H9 (cell line): ENCODE results near the gene KRT36. TPM values are rescaled to one million over a fixed set of nuclear protein-coding genes. Genes with fewer than 3 reads are reported as not detected.

Source experiments
- DNase-seq: peaks from one replicate; pipeline ENCODE4 v3.0.0-alpha.2; 2017
- H2AFZ ChIP-seq: one replicate; pipeline ENCODE4 v1.6.1; 2013; ENCODE audit warnings: mild to moderate bottlenecking, low read length, control low read depth, moderate library complexity
- H2AK5ac ChIP-seq: 2 replicates; pipeline ENCODE4 v1.6.1; 2013; ENCODE audit warnings: low read length, control low read depth, mixed read lengths; ENCODE audit not compliant: insufficient read length
- H2BK120ac ChIP-seq: one replicate; pipeline ENCODE4 v1.6.1; 2013; ENCODE audit warnings: low read depth, mild to moderate bottlenecking, low read length, control low read depth, inconsistent platforms; ENCODE audit not compliant: poor library complexity, severe bottlenecking
- H2BK12ac ChIP-seq: 2 replicates; pipeline ENCODE4 v1.6.1; 2013; ENCODE audit warnings: low read length, control low read depth, mixed read lengths, low read depth; ENCODE audit not compliant: insufficient read length
- H2BK15ac ChIP-seq: 2 replicates; pipeline ENCODE4 v1.6.1; 2013; ENCODE audit warnings: low read depth, low read length, control low read depth
- H2BK20ac ChIP-seq: one replicate; pipeline ENCODE4 v1.6.1; 2013; ENCODE audit warnings: low read depth, mild to moderate bottlenecking, low read length, control low read depth, inconsistent platforms; ENCODE audit not compliant: poor library complexity, severe bottlenecking
- H2BK5ac ChIP-seq: 2 replicates; pipeline ENCODE4 v1.6.1; 2013; ENCODE audit warnings: low read length, control low read depth, mixed read lengths; ENCODE audit not compliant: insufficient read length
- H3K14ac ChIP-seq: 2 replicates; pipeline ENCODE4 v1.6.1; 2013; ENCODE audit warnings: low read length, control low read depth; ENCODE audit not compliant: insufficient read depth
- H3K18ac ChIP-seq: 2 replicates; pipeline ENCODE4 v1.6.1; 2013; ENCODE audit warnings: low read depth, mild to moderate bottlenecking, mixed read lengths, low read length, control low read depth; ENCODE audit not compliant: insufficient read length
- H3K23ac ChIP-seq: 2 replicates; pipeline ENCODE4 v1.6.1; 2013; ENCODE audit warnings: low read length, control low read depth, mixed read lengths, low read depth; ENCODE audit not compliant: insufficient read length
- H3K23me2 ChIP-seq: 2 replicates; pipeline ENCODE4 v1.6.1; 2013; ENCODE audit warnings: low read depth, mild to moderate bottlenecking, mixed read lengths, low read length, control low read depth; ENCODE audit not compliant: insufficient read length, poor library complexity, severe bottlenecking
- H3K27ac ChIP-seq: 2 replicates; pipeline ENCODE4 v1.5.1; 2013; ENCODE audit warnings: low read length, control low read depth, mixed read lengths, low read depth; ENCODE audit not compliant: insufficient read length
- H3K27me3 ChIP-seq: 2 replicates; pipeline ENCODE4 v1.6.1; 2013; ENCODE audit warnings: low read length, control low read depth, inconsistent platforms; ENCODE audit not compliant: insufficient read depth
- H3K4ac ChIP-seq: 2 replicates; pipeline ENCODE4 v1.6.1; 2013; ENCODE audit warnings: low read depth, mild to moderate bottlenecking, control low read depth, inconsistent platforms, low read length, moderate library complexity
- H3K4me1 ChIP-seq: 2 replicates; pipeline ENCODE4 v1.6.1; 2013; ENCODE audit warnings: low read length, control low read depth, inconsistent platforms; ENCODE audit not compliant: insufficient read depth
- H3K4me2 ChIP-seq: 2 replicates; pipeline ENCODE4 v1.6.1; 2013; ENCODE audit warnings: low read length, control low read depth, mixed read lengths; ENCODE audit not compliant: insufficient read length, insufficient read depth
- H3K56ac ChIP-seq: 2 replicates; pipeline ENCODE4 v1.6.1; 2013; ENCODE audit warnings: low read depth, mild to moderate bottlenecking, mixed read lengths, low read length, control low read depth; ENCODE audit not compliant: insufficient read length
- H3K79me1 ChIP-seq: 2 replicates; pipeline ENCODE4 v1.6.1; 2013; ENCODE audit warnings: low read depth, mild to moderate bottlenecking, moderate library complexity, low read length, control low read depth, inconsistent platforms; ENCODE audit not compliant: insufficient read depth, poor library complexity, severe bottlenecking
- H3K79me2 ChIP-seq: 2 replicates; pipeline ENCODE4 v1.6.1; 2013; ENCODE audit warnings: low read length, control low read depth, inconsistent platforms; ENCODE audit not compliant: insufficient read depth
- H3K9ac ChIP-seq: 2 replicates; pipeline ENCODE4 v1.6.1; 2013; ENCODE audit warnings: low read length, control low read depth, mixed read lengths; ENCODE audit not compliant: insufficient read length; ENCODE audit errors: extremely low read depth
- H3K9me3 ChIP-seq: one replicate; pipeline ENCODE4 v1.6.1; 2013; ENCODE audit warnings: low read depth, low read length, inconsistent platforms; ENCODE audit not compliant: control insufficient read depth
- H3T11ph ChIP-seq: one replicate; pipeline ENCODE4 v1.6.1; 2013; ENCODE audit warnings: mild to moderate bottlenecking, low read length, control low read depth, inconsistent platforms
- H4K20me1 ChIP-seq: one replicate; pipeline ENCODE4 v1.6.1; 2013; ENCODE audit not compliant: control insufficient read depth, insufficient read length, insufficient read depth
- H4K5ac ChIP-seq: 2 replicates; pipeline ENCODE4 v1.6.1; 2013; ENCODE audit warnings: low read depth, mild to moderate bottlenecking, mixed read lengths, low read length, control low read depth; ENCODE audit not compliant: insufficient read length
- H4K8ac ChIP-seq: replicated peaks from 2 replicates; pipeline ENCODE4 v1.6.1; 2013; ENCODE audit warnings: low read length, control low read depth, mixed read lengths, low read depth; ENCODE audit not compliant: insufficient read length
- H4K91ac ChIP-seq: 2 replicates; pipeline ENCODE4 v1.6.1; 2013; ENCODE audit warnings: low read depth, mild to moderate bottlenecking, moderate library complexity, mixed read lengths, low read length, control low read depth; ENCODE audit not compliant: insufficient read length
- H3K27ac Mint-ChIP-seq, 3 experiments: 2 replicates in 2 of 3; 3 replicates in 1 of 3; pipeline ENCODE4 v1.8.0; 2020 to 2021; ENCODE audit warnings: mixed read lengths in 3 of 3, mild to moderate bottlenecking in 1 of 3, moderate library complexity in 1 of 3
- H3K27me3 Mint-ChIP-seq: 2 replicates; pipeline ENCODE4 v1.8.0; 2021; ENCODE audit warnings: low read depth, mild to moderate bottlenecking, moderate library complexity, mixed read lengths
- H3K36me3 Mint-ChIP-seq, 3 experiments: 2 replicates in 2 of 3; 3 replicates in 1 of 3; pipeline ENCODE4 v1.8.0; 2020 to 2021; ENCODE audit warnings: low read depth in 3 of 3, mixed read lengths in 3 of 3; ENCODE audit not compliant: insufficient read depth in 1 of 3
- H3K4me1 Mint-ChIP-seq, 2 experiments: 2 replicates each; pipeline ENCODE4 v1.8.0; 2020; ENCODE audit warnings: mixed read lengths in 2 of 2
- H3K4me3 Mint-ChIP-seq, 2 experiments: 2 replicates in 1 of 2; 3 replicates in 1 of 2; pipeline ENCODE4 v1.8.0; 2020 to 2021; ENCODE audit warnings: mild to moderate bottlenecking in 2 of 2, mixed read lengths in 2 of 2, moderate library complexity in 1 of 2
- H3K9me3 Mint-ChIP-seq, 2 experiments: 2 replicates in 1 of 2; 3 replicates in 1 of 2; pipeline ENCODE4 v1.8.0; 2020; ENCODE audit warnings: mild to moderate bottlenecking in 2 of 2, mixed read lengths in 2 of 2, moderate library complexity in 1 of 2
- WGBS: extraction: QIAGEN DNeasy Blood & Tissue Kit; methylation state at CpG from one replicate; pipeline ENCODE4 v1.1.7; 2013; ENCODE audit warnings: missing lambda C conversion rate, low lambda C conversion rate, mixed read lengths; ENCODE audit not compliant: insufficient read length; ENCODE audit errors: extremely low coverage; 5-methylcytosine and 5-hydroxymethylcytosine counted together
- total RNA-seq: library from RNA; stranded (reverse); gene quantifications from 2 replicates; pipeline ENCODE4 v1.2.1, GENCODE V29; 2021
- TF ChIP-seq, protein P1 (sequence below): fragments of 200-600 bp; sonication (generic); conservative IDR thresholded peaks from 3 replicates; pipeline ENCODE4 v1.8.0; 2021; ENCODE audit warnings: antibody characterized with exemption, mild to moderate bottlenecking

Gene KRT36
- total RNA-seq, 1 experiment from 2014 or later = not detected

GRCh38 chr17:41480136-41480535 lies 9.6 kb downstream of the KRT36 start:
- no peaks in the 10 kb centered on the region for H3K4me1 ChIP-seq
- H3K4ac ChIP-seq = no peak overlapping the region
- no peak overlapping the region for H2BK15ac ChIP-seq
- H3K23ac ChIP-seq = no peak overlapping the region
- H2AFZ ChIP-seq = no peak overlapping the region
- H2BK5ac ChIP-seq = no peak overlapping the region
- H3K79me2 ChIP-seq = no peaks in the 10 kb centered on the region
- H3K27ac Mint-ChIP-seq = no peak overlapping the region
- DNase-seq = no peak
- TF ChIP-seq, protein P1, sequence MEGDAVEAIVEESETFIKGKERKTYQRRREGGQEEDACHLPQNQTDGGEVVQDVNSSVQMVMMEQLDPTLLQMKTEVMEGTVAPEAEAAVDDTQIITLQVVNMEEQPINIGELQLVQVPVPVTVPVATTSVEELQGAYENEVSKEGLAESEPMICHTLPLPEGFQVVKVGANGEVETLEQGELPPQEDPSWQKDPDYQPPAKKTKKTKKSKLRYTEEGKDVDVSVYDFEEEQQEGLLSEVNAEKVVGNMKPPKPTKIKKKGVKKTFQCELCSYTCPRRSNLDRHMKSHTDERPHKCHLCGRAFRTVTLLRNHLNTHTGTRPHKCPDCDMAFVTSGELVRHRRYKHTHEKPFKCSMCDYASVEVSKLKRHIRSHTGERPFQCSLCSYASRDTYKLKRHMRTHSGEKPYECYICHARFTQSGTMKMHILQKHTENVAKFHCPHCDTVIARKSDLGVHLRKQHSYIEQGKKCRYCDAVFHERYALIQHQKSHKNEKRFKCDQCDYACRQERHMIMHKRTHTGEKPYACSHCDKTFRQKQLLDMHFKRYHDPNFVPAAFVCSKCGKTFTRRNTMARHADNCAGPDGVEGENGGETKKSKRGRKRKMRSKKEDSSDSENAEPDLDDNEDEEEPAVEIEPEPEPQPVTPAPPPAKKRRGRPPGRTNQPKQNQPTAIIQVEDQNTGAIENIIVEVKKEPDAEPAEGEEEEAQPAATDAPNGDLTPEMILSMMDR = no peak
- H3K27me3 ChIP-seq = no peaks in the 10 kb centered on the region
- H3T11ph ChIP-seq = no peak overlapping the region
- no peak overlapping the region for H2AK5ac ChIP-seq
- no peak overlapping the region for H2BK120ac ChIP-seq
- no peaks in the 10 kb centered on the region for H3K23me2 ChIP-seq
- H2BK12ac ChIP-seq = no peak overlapping the region
- no peak overlapping the region for H3K4me2 ChIP-seq
- no peaks in the 10 kb centered on the region for H4K20me1 ChIP-seq
- H3K9me3 ChIP-seq = no peaks in the 10 kb centered on the region
- no peak overlapping the region for H4K5ac ChIP-seq
- H3K9ac ChIP-seq = no peak overlapping the region
- H3K27ac ChIP-seq = no peak overlapping the region
- H4K8ac ChIP-seq = no peak overlapping the region
- peaks cover 4% of the 10 kb centered on the region for H3K27me3 Mint-ChIP-seq
- H2BK20ac ChIP-seq = no peak overlapping the region
- H3K4me1 Mint-ChIP-seq = peaks cover 0 to 8% of the 10 kb centered on the region in 2 experiments; a peak in 3 of 4 replicates
- no peaks in the 10 kb centered on the region for H3K36me3 Mint-ChIP-seq
- H4K91ac ChIP-seq = no peak overlapping the region
- H3K18ac ChIP-seq = no peak overlapping the region
- WGBS = no CpG with 5 or more reads among the region's 2 CpGs
- H3K56ac ChIP-seq = no peak overlapping the region
- H3K9me3 Mint-ChIP-seq = no peaks in the 10 kb centered on the region
- H3K79me1 ChIP-seq = no peaks in the 10 kb centered on the region
- H3K4me3 Mint-ChIP-seq = no peak overlapping the region
- H3K14ac ChIP-seq = no peak overlapping the region
